Measurements from ENCODE around the gene GARS1. TPM values are rescaled to one million over a fixed set of nuclear protein-coding genes. Genes with fewer than 3 reads are reported as not detected.

GARS1 gene
- total RNA-seq, 6 experiments from 2014 or later, result 31.4 to 155 (median 44.7) TPM

DNA sequence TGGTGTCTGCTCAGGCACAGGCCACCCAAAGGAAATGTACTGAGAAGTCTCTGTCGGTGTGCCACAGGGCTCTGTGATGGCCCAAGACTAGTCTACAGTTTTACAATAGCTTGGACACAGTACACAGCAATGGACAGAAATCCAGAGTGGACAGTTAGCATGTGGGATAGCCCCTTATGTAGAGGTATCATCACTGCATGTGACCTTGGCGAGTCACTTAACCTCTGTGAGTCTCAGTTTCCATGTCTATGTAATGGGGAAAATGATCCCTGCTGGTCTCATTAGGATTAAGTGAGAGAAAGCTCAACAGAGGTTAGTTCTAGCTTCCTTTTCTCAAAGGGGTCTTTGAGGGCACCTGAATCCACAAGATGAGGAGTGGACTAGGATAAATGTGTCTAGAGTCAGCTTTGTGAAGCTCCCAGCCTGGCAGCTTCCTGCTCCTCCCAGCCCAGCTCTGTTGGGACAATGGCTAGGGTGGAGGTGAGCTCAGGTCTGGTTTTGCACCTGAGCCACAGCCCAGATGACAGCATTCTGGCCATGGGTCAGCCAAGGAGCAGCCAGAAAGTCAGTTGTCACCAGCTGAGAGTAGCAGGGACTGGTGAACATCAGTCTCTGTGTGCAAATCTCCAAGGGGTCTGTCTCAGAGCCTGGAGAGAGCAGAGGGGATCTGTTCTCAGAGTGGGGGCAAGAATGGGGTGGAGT lies 69.7 kb downstream of the GARS1 start:
- Histone ChIP-seq H3K36me3 (no peaks in the 10 kb centered on the region), H3K4me1 (no peaks in the 10 kb centered on the region), H3K4me3 (no peak overlapping the region), H3K27ac (no peak overlapping the region), H3K9me3 (no peaks in the 10 kb centered on the region), H3K27me3 (no peaks in the 10 kb centered on the region)
- ATAC-seq (no peak), DNase-seq (no peak)
- 63% methylated on average over 2 of the region's 2 CpGs for WGBS (ENCODE audit: insufficient coverage, low coverage, low lambda C conversion rate, missing lambda C conversion rate)
- intact Hi-C loops (cut with DNase I), result no loop called here
- TF ChIP-seq, protein P1, sequence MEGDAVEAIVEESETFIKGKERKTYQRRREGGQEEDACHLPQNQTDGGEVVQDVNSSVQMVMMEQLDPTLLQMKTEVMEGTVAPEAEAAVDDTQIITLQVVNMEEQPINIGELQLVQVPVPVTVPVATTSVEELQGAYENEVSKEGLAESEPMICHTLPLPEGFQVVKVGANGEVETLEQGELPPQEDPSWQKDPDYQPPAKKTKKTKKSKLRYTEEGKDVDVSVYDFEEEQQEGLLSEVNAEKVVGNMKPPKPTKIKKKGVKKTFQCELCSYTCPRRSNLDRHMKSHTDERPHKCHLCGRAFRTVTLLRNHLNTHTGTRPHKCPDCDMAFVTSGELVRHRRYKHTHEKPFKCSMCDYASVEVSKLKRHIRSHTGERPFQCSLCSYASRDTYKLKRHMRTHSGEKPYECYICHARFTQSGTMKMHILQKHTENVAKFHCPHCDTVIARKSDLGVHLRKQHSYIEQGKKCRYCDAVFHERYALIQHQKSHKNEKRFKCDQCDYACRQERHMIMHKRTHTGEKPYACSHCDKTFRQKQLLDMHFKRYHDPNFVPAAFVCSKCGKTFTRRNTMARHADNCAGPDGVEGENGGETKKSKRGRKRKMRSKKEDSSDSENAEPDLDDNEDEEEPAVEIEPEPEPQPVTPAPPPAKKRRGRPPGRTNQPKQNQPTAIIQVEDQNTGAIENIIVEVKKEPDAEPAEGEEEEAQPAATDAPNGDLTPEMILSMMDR (IDR thresholded peaks at IDR 0.05), result no peak
- no peak for TF ChIP-seq POLR2A (IDR thresholded peaks at IDR 0.05)

DNA sequence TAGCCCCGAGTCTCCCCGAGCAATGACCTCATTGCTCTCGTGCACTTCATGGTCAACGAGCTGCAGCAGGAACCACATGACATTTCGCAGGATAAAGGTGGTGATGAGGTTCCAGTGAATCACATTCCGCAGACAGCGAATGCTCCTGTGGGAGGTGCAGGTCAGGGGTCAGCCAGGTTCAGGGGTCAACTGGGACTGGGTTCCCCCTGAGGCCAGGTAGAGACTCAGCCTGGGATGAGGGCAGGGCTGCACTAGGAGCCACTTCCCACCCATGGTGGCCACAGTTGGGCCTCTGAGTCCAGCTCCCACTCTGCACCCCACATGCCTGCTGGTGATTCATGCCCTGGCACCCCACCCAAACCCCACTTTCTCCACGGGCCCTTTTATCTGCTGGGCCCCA lies 70.4 kb downstream of the GARS1 start:
- ATAC-seq, result no peak

DNA sequence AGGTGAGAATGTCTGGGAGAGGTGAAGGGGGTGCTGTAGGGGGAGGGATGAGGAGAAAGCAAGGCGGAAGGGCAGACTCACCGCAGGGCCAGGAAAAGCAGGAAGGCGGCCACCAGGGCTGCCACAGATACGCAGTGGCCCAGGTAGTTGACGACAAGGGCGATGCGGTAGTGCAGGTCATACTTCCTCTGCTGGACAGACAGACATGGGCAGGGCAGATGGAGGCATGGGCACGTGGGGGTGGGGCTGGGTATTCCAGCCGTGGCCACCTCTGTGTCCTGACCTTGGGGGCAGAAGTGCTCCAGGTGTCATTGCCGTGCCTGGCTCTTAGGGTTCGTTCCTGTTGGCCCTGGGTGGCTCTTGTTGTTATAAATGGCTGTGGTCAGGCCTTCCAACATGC lies 70.8 kb downstream of the GARS1 start:
- Histone ChIP-seq H3K27ac (no peak overlapping the region), H3K36me3 (no peaks in the 10 kb centered on the region), H3K4me3 (no peak overlapping the region), H3K4me1 (no peaks in the 10 kb centered on the region), H3K27me3 (no peaks in the 10 kb centered on the region), H3K9me3 (no peaks in the 10 kb centered on the region)
- WGBS (ENCODE audit: insufficient coverage, low coverage, low lambda C conversion rate, missing lambda C conversion rate), result 83% methylated on average over 4 of the region's 11 CpGs
- TF ChIP-seq, protein P1 (IDR thresholded peaks at IDR 0.05), result no peak
- TF ChIP-seq POLR2A (IDR thresholded peaks at IDR 0.05), result no peak
- DNase-seq, result no peak
- intact Hi-C loops (cut with DNase I), result no loop called here
- no peak for ATAC-seq

More for the DNA sequence above, 70.4 kb downstream of the GARS1 start:
- WGBS (ENCODE audit: insufficient coverage, low coverage, low lambda C conversion rate, missing lambda C conversion rate), result 38% methylated on average over 1 of the region's 8 CpGs
- no peaks in the 10 kb centered on the region for H3K27me3 ChIP-seq
- DNase-seq, result no peak
- H3K27ac ChIP-seq, result no peak overlapping the region
- H3K4me3 ChIP-seq, result no peak overlapping the region
- no peak for TF ChIP-seq POLR2A (IDR thresholded peaks at IDR 0.05)
- TF ChIP-seq, protein P1 (IDR thresholded peaks at IDR 0.05), result no peak
- no peaks in the 10 kb centered on the region for H3K4me1 ChIP-seq
- H3K36me3 ChIP-seq, result no peaks in the 10 kb centered on the region
- intact Hi-C loops (cut with DNase I), result no loop called here
- H3K9me3 ChIP-seq, result no peaks in the 10 kb centered on the region

DNA sequence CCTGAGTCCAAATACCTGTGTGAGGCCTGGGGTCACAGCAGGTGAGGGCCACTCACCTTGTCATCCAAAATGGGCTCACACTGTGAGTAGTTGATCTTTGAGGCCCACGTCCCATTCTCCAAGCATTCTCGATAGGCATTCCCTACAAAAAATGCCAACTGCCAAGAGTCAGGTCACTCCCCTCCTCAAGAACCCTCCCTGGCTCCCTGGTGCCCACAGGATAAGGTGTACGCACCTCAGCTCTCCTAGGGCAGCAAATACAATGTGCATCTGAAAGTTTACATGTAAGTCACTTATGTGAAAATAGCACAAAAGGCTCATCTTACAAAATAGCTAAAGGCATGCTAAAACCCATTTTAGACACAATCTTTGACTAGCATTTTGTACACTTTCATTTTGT lies 72.5 kb downstream of the GARS1 start:
- intact Hi-C loops (cut with DNase I), result no loop called here
- no CpG with 5 or more reads among the region's 3 CpGs for WGBS (ENCODE audit: insufficient coverage, low coverage, low lambda C conversion rate, missing lambda C conversion rate)
- H3K27ac ChIP-seq, result no peak overlapping the region

More for the DNA sequence above, 72.5 kb downstream of the GARS1 start:
- Histone ChIP-seq H3K4me3 (no peak overlapping the region), H3K4me1 (no peaks in the 10 kb centered on the region), H3K9me3 (no peaks in the 10 kb centered on the region), H3K36me3 (no peaks in the 10 kb centered on the region), H3K27me3 (no peaks in the 10 kb centered on the region)
- DNase-seq (no peak), ATAC-seq (no peak)
- TF ChIP-seq POLR2A (IDR thresholded peaks at IDR 0.05), result no peak
- TF ChIP-seq, protein P1 (IDR thresholded peaks at IDR 0.05), result no peak

Measured in right lobe of liver (tissue), 6 donors.